Midbrain (tissue), 1 donor: ENCODE data around the gene EFHC1.
"Not testable (repeated sequence)": the region's sequence is repeated elsewhere in the genome, so short reads cannot be mapped to it uniquely, and the experiment has no call there.

Source experiments
- DNase-seq: peaks from one replicate; lab custom pipeline; 2025; lab: John Stamatoyannopoulos, UW

Gene EFHC1

GRCh38 chr6:52419809-52420667 is at the start of gene EFHC1:
Gene EFHC1, plus strand, starts transcription at chr6:52420342. Its CDS starts 69 bp downstream, at chr6:52420411.
- peak; percentile 99 for DNase-seq

GRCh38 chr6:52371656-52372191 is 48.4 kb upstream of the EFHC1 start:
- no peak for DNase-seq

GRCh38 chr6:52373151-52373690 is 46.9 kb upstream of the EFHC1 start:
- peak; percentile 63 for DNase-seq

DNA sequence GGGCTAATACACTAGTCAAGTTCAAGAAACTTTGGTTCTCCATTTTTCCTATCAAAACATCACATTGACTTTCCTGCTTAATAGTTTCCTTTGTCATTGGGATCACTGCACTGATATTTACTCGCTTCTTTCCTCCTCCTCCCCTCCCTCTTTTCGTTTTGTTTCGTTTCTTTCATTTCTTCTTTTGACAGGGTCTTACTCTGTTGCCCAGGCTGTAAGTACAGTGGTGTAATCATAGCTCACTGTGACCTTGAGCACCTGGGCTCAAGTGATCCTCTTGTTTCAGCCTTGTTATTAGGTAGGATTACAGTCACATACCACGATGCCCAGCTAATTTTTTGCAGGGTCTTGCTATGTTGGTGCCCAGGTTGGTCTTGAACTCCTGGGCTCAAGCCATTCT is 45.9 kb upstream of the EFHC1 start:
- no peak for DNase-seq

DNA sequence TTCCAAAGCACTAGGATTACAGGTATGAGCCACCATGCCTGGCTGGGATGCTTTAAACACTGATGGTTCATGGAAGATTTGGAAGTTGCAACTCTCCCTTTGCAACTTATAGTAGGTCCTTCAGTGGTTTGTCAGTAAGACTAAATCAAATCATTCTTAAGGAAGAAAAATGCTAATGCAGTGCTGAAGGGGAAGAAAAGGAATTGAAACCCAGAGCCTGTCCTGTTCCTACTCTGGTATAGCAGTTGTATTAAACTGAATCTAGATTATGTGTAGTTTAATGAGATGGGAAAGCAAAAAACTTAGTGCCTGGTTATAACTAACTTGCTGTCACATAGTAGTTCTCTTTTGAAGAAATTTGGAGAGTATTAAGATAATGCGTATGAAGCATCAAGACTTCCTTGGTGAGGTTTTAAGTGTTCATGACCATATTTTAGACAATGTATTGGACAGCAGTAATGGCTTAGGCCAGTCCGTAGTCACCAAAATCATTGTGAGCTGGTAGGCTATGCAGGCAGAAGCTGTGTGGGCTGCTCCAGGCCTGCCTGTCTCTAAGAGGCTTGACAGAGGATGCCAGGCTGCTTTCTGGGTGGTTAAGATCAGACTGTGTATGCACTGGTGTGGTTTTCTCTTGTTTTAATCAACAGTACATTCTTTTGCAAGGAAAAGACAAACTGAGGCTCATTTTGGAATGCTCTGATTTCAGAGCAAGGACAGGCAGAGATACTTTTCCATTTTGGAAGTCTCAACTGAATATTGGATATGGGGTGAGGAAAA is 44.2 kb upstream of the EFHC1 start:
- no peak for DNase-seq

DNA sequence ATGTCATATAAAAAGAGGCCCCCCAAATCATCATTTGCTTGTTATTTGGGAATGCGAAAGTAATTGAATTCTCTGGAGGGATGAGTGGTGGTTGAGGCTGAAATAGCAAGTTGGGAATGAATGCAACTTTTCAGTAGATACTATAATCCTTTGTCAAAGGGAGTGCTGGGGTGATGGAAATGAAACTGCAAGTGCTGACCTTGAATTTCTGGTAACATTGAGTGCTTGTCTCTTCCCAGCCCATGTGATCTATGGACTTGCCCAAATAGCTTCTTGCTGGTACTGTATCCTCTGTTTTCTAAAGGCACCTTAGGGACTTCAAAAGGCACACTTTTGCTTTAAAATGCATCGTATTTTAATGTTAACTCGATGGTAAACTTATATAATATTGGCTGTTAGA is 43.4 kb upstream of the EFHC1 start:
- peak; percentile 81 for DNase-seq

DNA sequence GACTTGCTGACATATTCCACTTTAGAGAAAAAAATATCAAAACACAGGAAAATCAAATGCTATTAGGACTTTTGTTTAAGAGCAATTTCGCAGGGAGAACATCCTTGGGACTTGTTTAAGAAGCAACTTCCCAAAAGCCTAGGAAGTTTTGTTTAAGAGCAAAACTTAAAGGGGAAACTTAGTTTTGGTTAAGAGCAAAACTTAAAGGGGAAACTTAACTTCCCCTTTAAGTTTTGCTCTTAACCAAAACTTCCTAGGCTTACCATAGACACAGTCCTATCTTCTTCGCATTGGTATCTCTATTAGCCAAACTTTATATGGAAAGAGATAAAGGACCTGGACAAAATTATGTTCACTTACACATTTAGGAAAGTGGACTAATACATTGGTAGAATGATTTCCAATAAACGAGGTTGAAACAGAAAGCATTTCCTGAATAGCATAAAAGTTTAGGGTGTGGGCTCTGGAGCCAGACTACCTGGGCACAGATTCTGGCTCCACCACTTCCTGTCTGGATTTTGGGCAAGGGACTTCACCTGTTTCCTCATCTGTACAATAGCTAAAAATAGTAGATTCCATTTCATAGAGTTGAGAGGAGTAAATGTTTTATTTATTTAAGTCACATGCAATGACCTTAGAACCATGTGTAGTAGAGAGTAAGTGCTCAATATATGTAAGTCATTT is 42.5 kb upstream of the EFHC1 start:
- no peak for DNase-seq

- DNase-seq: no peak
Measured at GRCh38 chr6:52381249-52381648, 38.9 kb upstream of the EFHC1 start.

DNA sequence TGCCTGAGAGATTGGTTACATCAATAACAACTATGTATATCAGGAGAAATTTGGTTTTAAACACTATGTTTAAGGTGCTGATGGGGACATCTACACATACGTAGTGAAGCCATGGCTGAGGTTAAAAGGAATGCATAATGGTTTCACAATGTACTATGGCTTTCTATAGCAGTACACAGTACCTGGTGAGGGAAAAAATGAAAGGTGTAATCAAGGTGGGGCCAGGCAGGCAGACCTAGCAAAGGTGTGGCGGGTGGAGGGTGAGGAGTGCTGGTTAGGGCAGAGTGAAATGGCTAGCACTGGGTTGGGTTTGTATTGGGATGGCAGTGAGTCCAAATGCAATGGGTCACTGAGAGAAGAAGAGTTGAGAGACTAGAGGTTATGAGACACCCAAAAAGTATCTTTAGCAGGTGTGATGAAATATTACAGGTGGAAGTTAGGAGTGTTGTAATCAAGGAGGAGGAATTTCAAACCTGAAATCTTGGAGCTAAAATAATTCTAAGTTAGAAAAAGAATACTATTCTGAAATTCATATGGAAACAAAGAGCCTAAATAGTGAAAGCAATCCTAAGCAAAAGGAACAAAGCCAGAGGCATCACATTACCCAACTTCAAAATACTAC is 35.9 kb upstream of the EFHC1 start:
- DNase-seq: no peak

DNA sequence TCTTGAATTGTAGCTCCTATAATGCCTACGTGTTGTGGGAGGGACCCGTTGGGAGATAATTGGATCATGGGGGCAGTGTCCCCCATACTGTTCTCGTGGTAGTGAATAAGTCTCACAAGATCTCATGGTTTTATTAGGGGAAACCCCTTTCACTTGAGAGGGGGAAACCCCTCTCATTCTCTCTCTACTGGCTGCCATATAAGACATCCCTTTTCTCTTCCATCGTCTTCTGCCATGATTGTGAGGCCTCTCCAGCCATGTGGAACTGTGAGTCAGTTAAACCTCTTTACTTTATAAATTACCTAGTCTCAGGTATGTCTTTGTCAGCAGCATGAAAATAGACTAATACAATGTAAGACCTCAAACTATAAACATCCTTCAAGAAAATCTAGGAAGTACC is 35.1 kb upstream of the EFHC1 start:
- DNase-seq: no peak

DNA sequence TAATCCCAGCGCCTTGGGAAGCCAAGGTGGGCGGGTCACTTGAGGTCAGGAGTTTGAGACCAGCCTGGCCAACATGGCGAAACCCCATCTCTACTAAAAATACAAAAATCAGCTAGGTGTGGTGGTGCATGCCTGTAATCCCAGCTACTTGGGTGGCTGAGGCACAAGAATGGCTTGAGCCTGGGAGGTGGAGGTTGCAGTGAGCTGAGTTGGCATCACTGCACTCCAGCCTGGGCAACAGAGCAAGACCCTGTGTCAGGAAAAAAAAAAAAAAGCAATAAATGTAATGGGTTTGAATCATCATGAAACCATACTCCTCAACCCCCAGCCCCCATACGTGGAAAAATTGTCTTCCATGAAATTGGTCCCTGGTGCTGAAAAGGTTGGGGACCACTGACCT is 32.0 kb upstream of the EFHC1 start:
- DNase-seq: not testable (repeated sequence)

GRCh38 chr6:52388790-52389189 is 31.4 kb upstream of the EFHC1 start:
- DNase-seq: peak; percentile 74

- no peak for DNase-seq
Measured at GRCh38 chr6:52389264-52389625, 30.9 kb upstream of the EFHC1 start.

GRCh38 chr6:52389626-52390360 is 30.3 kb upstream of the EFHC1 start:
- peak; percentile 44 for DNase-seq

GRCh38 chr6:52390361-52390727 is 29.8 kb upstream of the EFHC1 start:
- DNase-seq: no peak

DNA sequence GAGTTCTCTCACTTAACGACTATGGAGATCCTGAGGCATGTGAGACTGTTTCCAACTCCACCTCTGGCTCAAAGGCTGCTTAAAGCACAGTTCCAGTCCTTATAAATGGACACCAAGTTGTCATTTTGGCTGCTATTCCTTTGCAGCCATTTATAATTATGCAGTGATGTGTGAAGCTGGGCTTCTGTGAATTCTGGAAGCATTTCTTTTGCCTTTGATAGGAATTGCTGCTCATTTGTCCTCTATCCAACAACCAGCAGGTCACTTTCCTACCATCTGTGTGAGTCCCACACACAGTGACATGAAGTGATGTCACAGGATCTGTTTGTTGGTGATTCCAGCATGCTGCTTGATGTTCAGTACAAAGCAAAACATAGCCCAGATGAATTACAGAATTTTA is 28.5 kb upstream of the EFHC1 start:
- DNase-seq: peak; percentile 47

GRCh38 chr6:52392944-52393343 is 27.2 kb upstream of the EFHC1 start:
- DNase-seq: no peak

GRCh38 chr6:52393780-52394179 is 26.4 kb upstream of the EFHC1 start:
- no peak for DNase-seq

GRCh38 chr6:52394251-52394666 is 25.9 kb upstream of the EFHC1 start:
- no peak for DNase-seq

DNA sequence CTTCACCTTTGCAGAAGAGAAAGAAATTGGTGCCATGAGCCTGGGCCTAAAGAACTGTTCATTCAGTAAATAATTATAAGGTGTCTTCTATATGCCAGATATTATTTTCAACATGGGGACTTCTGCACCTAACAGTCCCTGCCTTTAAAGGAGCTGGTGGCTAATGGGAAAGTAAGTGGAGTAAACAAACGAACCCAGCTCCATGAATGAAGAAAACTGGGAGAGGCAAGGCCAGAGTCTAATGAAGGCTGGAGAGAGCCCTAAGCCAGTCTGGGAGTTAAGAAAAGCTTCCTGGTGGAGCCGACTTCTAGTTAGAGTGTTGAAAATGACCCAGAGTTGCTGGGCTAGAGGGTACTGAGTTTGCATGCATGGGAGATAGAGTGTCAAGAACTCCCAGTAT is 24.2 kb upstream of the EFHC1 start:
- DNase-seq: no peak
